BLaER1 treated with 17β-estradiol and CSF1 and Interleukin-3, amounts not matched to agents 10 nM and 100 nM (cell line): Measurements from ENCODE around the gene FRAT1.

Source experiments
- H3K27ac ChIP-seq, 11 experiments: shearing (Covaris generic); formaldehyde crosslinking; 2 replicates each; pipeline ENCODE4 v1.8.1; 2022
- H3K27me3 ChIP-seq, 11 experiments: shearing (Covaris generic); formaldehyde crosslinking; 2 replicates each; pipeline ENCODE4 v1.8.1; 2022
- H3K36me3 ChIP-seq, 11 experiments: shearing (Covaris generic); formaldehyde crosslinking; 2 replicates each; pipeline ENCODE4 v1.8.1; 2022
- H3K4me1 ChIP-seq, 10 experiments: shearing (Covaris generic); formaldehyde crosslinking; 2 replicates each; pipeline ENCODE4 v1.8.1; 2022
- H3K4me2 ChIP-seq, 11 experiments: shearing (Covaris generic); formaldehyde crosslinking; 2 replicates each; pipeline ENCODE4 v1.8.1; 2022
- H3K4me3 ChIP-seq, 10 experiments: shearing (Covaris generic); formaldehyde crosslinking; 2 replicates each; pipeline ENCODE4 v1.8.1; 2022
- H3K9ac ChIP-seq, 11 experiments: shearing (Covaris generic); formaldehyde crosslinking; 2 replicates each; pipeline ENCODE4 v1.8.1; 2022
- H3K9me3 ChIP-seq, 11 experiments: shearing (Covaris generic); formaldehyde crosslinking; replicated peaks in 1 of 11; 2 replicates each; pipeline ENCODE4 v1.8.1; 2022
- H4K20me1 ChIP-seq, 11 experiments: shearing (Covaris generic); formaldehyde crosslinking; 2 replicates each; pipeline ENCODE4 v1.8.1; 2022
- Cebpa-rat ChIP-seq, 11 experiments: shearing (Covaris generic); IDR thresholded peaks; 2 replicates each; pipeline ENCODE4 v1.8.1; 2022

FRAT1 gene

GRCh38 chr10:97349752-97350513 is 30.9 kb downstream of the FRAT1 start:
- Histone ChIP-seq H3K4me3 (no peak overlapping the region), H3K27ac (no peak overlapping the region), H3K4me2 (no peak overlapping the region), H3K9ac (no peak overlapping the region), H3K27me3 (no peaks in the 10 kb centered on the region), H4K20me1 (no peaks in the 10 kb centered on the region), H3K4me1 (peaks cover 2 to 18% (median 10%) of the 10 kb centered on the region in 10 experiments; a peak in 19 of 20 replicates), H3K9me3 (no peaks in the 10 kb centered on the region), H3K36me3 (peaks cover 21 to 61% (median 57%) of the 10 kb centered on the region in 11 experiments)
- no peak for TF ChIP-seq Cebpa-rat (IDR thresholded peaks at IDR 0.05)

GRCh38 chr10:97353945-97354344 is 34.9 kb downstream of the FRAT1 start:
- H3K4me3 ChIP-seq = no peak overlapping the region
- H3K36me3 ChIP-seq = peaks cover 34 to 97% (median 88%) of the 10 kb centered on the region in 11 experiments
- TF ChIP-seq Cebpa-rat (IDR thresholded peaks at IDR 0.05) = no peak
- H3K9me3 ChIP-seq = no peaks in the 10 kb centered on the region
- H3K27ac ChIP-seq = peak overlapping the region in 6 of 11 experiments; percentile 9 to 100 (median 64); a peak in 5 of 22 replicates
- no peaks in the 10 kb centered on the region for H4K20me1 ChIP-seq
- H3K4me1 ChIP-seq = peaks cover 26 to 58% (median 44%) of the 10 kb centered on the region in 10 experiments
- no peak overlapping the region; a peak in 1 of 22 replicates for H3K9ac ChIP-seq
- peak overlapping the region in 4 of 11 experiments; percentile 10 to 82 (median 70); a peak in 8 of 22 replicates for H3K4me2 ChIP-seq
- no peaks in the 10 kb centered on the region for H3K27me3 ChIP-seq

GRCh38 chr10:97355571-97355975 is 36.5 kb downstream of the FRAT1 start:
- Histone ChIP-seq H3K27ac (peak overlapping the region; percentile 80 to 100 (median 99)), H3K27me3 (no peaks in the 10 kb centered on the region), H3K36me3 (peaks cover 36 to 100% (median 90%) of the 10 kb centered on the region in 11 experiments), H3K4me2 (peak overlapping the region; percentile 59 to 83 (median 75)), H3K4me3 (no peak overlapping the region), H3K9ac (peak overlapping the region; percentile 66 to 79 (median 75); a peak in 21 of 22 replicates), H4K20me1 (no peaks in the 10 kb centered on the region), H3K4me1 (peaks cover 26 to 74% (median 58%) of the 10 kb centered on the region in 10 experiments), H3K9me3 (no peaks in the 10 kb centered on the region)
- no peak for TF ChIP-seq Cebpa-rat (IDR thresholded peaks at IDR 0.05)

- H3K4me2 ChIP-seq = peak overlapping the region; percentile 59 to 83 (median 75)
- peaks cover 26 to 82% (median 66%) of the 10 kb centered on the region in 10 experiments for H3K4me1 ChIP-seq
- peaks cover 30 to 100% (median 90%) of the 10 kb centered on the region in 11 experiments for H3K36me3 ChIP-seq
Observed at GRCh38 chr10:97356318-97356914, 37.3 kb downstream of the FRAT1 start.

GRCh38 chr10:97356918-97357317 is 37.8 kb downstream of the FRAT1 start:
- Histone ChIP-seq H3K4me2 (peak overlapping the region; percentile 59 to 83 (median 75)), H3K4me1 (peaks cover 28 to 87% (median 70%) of the 10 kb centered on the region in 10 experiments), H3K27me3 (no peaks in the 10 kb centered on the region), H3K27ac (peak overlapping the region; percentile 80 to 100 (median 99)), H3K9me3 (no peaks in the 10 kb centered on the region), H3K36me3 (peaks cover 30 to 100% (median 89%) of the 10 kb centered on the region in 11 experiments), H3K4me3 (no peak overlapping the region), H4K20me1 (no peaks in the 10 kb centered on the region), H3K9ac (peak overlapping the region; percentile 60 to 79 (median 75))
- TF ChIP-seq Cebpa-rat (IDR thresholded peaks at IDR 0.05) = no peak

More at GRCh38 chr10:97356318-97356914, 37.3 kb downstream of the FRAT1 start:
- no peaks in the 10 kb centered on the region for H4K20me1 ChIP-seq
- no peak for TF ChIP-seq Cebpa-rat (IDR thresholded peaks at IDR 0.05)
- no peaks in the 10 kb centered on the region for H3K9me3 ChIP-seq
- H3K4me3 ChIP-seq = no peak overlapping the region
- no peaks in the 10 kb centered on the region for H3K27me3 ChIP-seq
- peak overlapping the region; percentile 66 to 79 (median 75) for H3K9ac ChIP-seq
- peak overlapping the region; percentile 80 to 100 (median 99) for H3K27ac ChIP-seq

- peaks cover 35 to 100% (median 84%) of the 10 kb centered on the region in 10 experiments for H3K4me1 ChIP-seq
- no peak for TF ChIP-seq Cebpa-rat (IDR thresholded peaks at IDR 0.05)
- peaks cover 40 to 100% (median 92%) of the 10 kb centered on the region in 11 experiments for H3K36me3 ChIP-seq
- no peaks in the 10 kb centered on the region for H4K20me1 ChIP-seq
- H3K4me2 ChIP-seq = peak overlapping the region in 5 of 11 experiments; percentile 59 to 82 (median 75); a peak in 10 of 22 replicates
- H3K27me3 ChIP-seq = no peaks in the 10 kb centered on the region
- no peaks in the 10 kb centered on the region for H3K9me3 ChIP-seq
- peak overlapping the region; percentile 54 to 100 (median 99); a peak in 21 of 22 replicates for H3K27ac ChIP-seq
- H3K4me3 ChIP-seq = no peak overlapping the region
- peak overlapping the region in 8 of 11 experiments; percentile 14 to 88 (median 47); a peak in 11 of 22 replicates for H3K9ac ChIP-seq
Observed at GRCh38 chr10:97358349-97358748, 39.3 kb downstream of the FRAT1 start.

- TF ChIP-seq Cebpa-rat (IDR thresholded peaks at IDR 0.05) = no peak
- no peak overlapping the region for H3K4me3 ChIP-seq
- peak overlapping the region in 10 of 11 experiments; percentile 14 to 88 (median 38); a peak in 15 of 22 replicates for H3K9ac ChIP-seq
- H3K4me2 ChIP-seq = peak overlapping the region in 5 of 11 experiments; percentile 59 to 82 (median 75); a peak in 10 of 22 replicates
- no peaks in the 10 kb centered on the region for H3K27me3 ChIP-seq
- H4K20me1 ChIP-seq = no peaks in the 10 kb centered on the region
- H3K4me1 ChIP-seq = peaks cover 35 to 100% (median 88%) of the 10 kb centered on the region in 10 experiments
- no peaks in the 10 kb centered on the region for H3K9me3 ChIP-seq
- H3K27ac ChIP-seq = peak overlapping the region; percentile 54 to 100 (median 99); a peak in 21 of 22 replicates
- peaks cover 44 to 100% (median 94%) of the 10 kb centered on the region in 11 experiments for H3K36me3 ChIP-seq
Observed at GRCh38 chr10:97358781-97359180, 39.7 kb downstream of the FRAT1 start.

- Histone ChIP-seq H3K4me1 (peaks cover 41 to 100% (median 90%) of the 10 kb centered on the region in 10 experiments), H3K9me3 (no peaks in the 10 kb centered on the region), H3K36me3 (peaks cover 46 to 96% (median 92%) of the 10 kb centered on the region in 11 experiments), H4K20me1 (no peaks in the 10 kb centered on the region), H3K9ac (peak overlapping the region in 10 of 11 experiments; percentile 11 to 88 (median 38); a peak in 15 of 22 replicates), H3K27ac (peak overlapping the region; percentile 43 to 100 (median 99); a peak in 21 of 22 replicates), H3K27me3 (no peaks in the 10 kb centered on the region), H3K4me3 (no peak overlapping the region), H3K4me2 (peak overlapping the region in 8 of 11 experiments; percentile 59 to 88 (median 76); a peak in 14 of 22 replicates)
- TF ChIP-seq Cebpa-rat (IDR thresholded peaks at IDR 0.05) = no peak
Observed at GRCh38 chr10:97360705-97361536, 41.9 kb downstream of the FRAT1 start.
